Kasumi-1 (cell line): Measurements from ENCODE around the gene PBOV1.

Source experiments
- DNase-seq, 2 experiments: peaks; one replicate each; lab custom pipeline; 2025; lab: John Stamatoyannopoulos, UW

The PBOV1 gene

GRCh38 chr6:138204792-138205384, 13.4 kb downstream of the PBOV1 start:
- DNase-seq = no peak

- DNase-seq = no peak
These were observed 14.0 kb downstream of the PBOV1 start for GRCh38 chr6:138204303-138204702.

GRCh38 chr6:138203315-138203714, 15.0 kb downstream of the PBOV1 start:
- DNase-seq = no peak

GRCh38 chr6:138201836-138202235, 16.5 kb downstream of the PBOV1 start:
- DNase-seq = no peak

GRCh38 chr6:138198430-138199091, 19.7 kb downstream of the PBOV1 start:
- DNase-seq = no peak

GRCh38 chr6:138197570-138197969, 20.7 kb downstream of the PBOV1 start:
- DNase-seq = no peak

GRCh38 chr6:138196122-138196738, 22.1 kb downstream of the PBOV1 start:
- no peak for DNase-seq

GRCh38 chr6:138194287-138194686, 24.0 kb downstream of the PBOV1 start:
- no peak for DNase-seq

- no peak for DNase-seq
These were observed 29.9 kb downstream of the PBOV1 start for GRCh38 chr6:138188278-138188941.

- no peak for DNase-seq
These were observed 31.1 kb downstream of the PBOV1 start for GRCh38 chr6:138187156-138187555.

- no peak for DNase-seq
These were observed 34.1 kb downstream of the PBOV1 start for GRCh38 chr6:138184230-138184629.

- no peak for DNase-seq
These were observed 34.5 kb downstream of the PBOV1 start for GRCh38 chr6:138183790-138184134.

- no peak for DNase-seq
These were observed 35.1 kb downstream of the PBOV1 start for GRCh38 chr6:138182939-138183789.

- no peak for DNase-seq
These were observed 41.5 kb downstream of the PBOV1 start for GRCh38 chr6:138176652-138177232.

GRCh38 chr6:138175596-138175995, 42.7 kb downstream of the PBOV1 start:
- DNase-seq = no peak
